Kidney epithelial cell (primary cell): ENCODE results near the gene KCNH6. TPM values are rescaled to one million over a fixed set of nuclear protein-coding genes. Genes with fewer than 3 reads are reported as not detected.

Experiments
- DNase-seq: peaks from one replicate; pipeline ENCODE4 v3.0.0-alpha.2; 2010; ENCODE audit warnings: low read depth
- H3K27me3 ChIP-seq: 2 replicates; pipeline ENCODE4 v1.6.0; 2011; ENCODE audit warnings: low read length; ENCODE audit not compliant: control insufficient read depth, insufficient read depth
- H3K36me3 ChIP-seq: 2 replicates; pipeline ENCODE4 v1.5.1; 2011; ENCODE audit warnings: low read length; ENCODE audit not compliant: control insufficient read depth, insufficient read depth
- H3K4me3 ChIP-seq: 2 replicates; pipeline ENCODE4 v1.5.1; 2011; ENCODE audit warnings: low read depth, mild to moderate bottlenecking, control low read depth, low read length
- total RNA-seq: library from RNA; depleted of rRNA; stranded (reverse); fragments of >200 nt; gene quantifications from 2 replicates; pipeline ENCODE4 v1.2.3, GENCODE V29; 2015
- TF ChIP-seq, protein P1 (sequence below): IDR thresholded peaks from 2 replicates; pipeline ENCODE4 v1.5.1; 2011; ENCODE audit warnings: mild to moderate bottlenecking, moderate library complexity, low read length, control low read depth, inconsistent platforms; ENCODE audit not compliant: insufficient read depth, poor library complexity, severe bottlenecking

Gene KCNH6
- total RNA-seq, 1 donor from 2014 or later = 0.21 TPM

DNA sequence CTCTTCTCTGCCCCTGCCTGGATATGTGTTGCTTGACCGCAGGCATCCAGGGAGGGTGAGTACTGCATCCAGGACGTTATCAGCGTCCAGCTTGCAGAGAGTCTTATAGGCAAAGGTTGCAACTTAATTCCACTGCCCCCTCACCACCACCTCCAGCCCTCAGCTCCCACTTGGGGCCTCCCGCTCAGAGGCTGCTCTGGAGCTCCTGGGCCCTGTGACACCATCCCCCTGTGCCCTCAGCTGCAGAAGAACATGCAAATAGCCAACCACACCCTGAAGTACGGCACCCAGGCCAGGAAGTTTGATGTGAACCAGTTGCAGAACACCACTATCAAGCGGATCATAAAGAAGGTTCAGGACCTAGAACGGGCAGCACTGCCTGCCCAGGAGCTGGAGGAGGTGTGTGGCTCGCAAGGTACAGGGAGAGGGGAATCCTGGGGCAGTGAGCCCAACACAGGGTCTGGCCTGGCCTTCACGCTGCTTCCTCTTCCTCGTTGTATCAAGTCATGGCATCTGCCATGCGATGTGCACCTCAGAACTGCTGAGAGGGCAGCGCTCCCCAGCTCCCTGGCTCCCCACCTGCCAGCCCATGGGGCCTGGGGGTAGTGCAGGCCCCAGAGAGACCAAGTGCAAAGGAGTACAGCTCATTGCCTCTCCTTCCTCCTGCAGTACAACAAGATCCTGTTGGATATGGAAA, 36.7 kb upstream of the KCNH6 start:
- Histone ChIP-seq H3K4me3 (no peak overlapping the region), H3K36me3 (no peaks in the 10 kb centered on the region), H3K27me3 (peaks cover 13% of the 10 kb centered on the region)
- TF ChIP-seq, protein P1, sequence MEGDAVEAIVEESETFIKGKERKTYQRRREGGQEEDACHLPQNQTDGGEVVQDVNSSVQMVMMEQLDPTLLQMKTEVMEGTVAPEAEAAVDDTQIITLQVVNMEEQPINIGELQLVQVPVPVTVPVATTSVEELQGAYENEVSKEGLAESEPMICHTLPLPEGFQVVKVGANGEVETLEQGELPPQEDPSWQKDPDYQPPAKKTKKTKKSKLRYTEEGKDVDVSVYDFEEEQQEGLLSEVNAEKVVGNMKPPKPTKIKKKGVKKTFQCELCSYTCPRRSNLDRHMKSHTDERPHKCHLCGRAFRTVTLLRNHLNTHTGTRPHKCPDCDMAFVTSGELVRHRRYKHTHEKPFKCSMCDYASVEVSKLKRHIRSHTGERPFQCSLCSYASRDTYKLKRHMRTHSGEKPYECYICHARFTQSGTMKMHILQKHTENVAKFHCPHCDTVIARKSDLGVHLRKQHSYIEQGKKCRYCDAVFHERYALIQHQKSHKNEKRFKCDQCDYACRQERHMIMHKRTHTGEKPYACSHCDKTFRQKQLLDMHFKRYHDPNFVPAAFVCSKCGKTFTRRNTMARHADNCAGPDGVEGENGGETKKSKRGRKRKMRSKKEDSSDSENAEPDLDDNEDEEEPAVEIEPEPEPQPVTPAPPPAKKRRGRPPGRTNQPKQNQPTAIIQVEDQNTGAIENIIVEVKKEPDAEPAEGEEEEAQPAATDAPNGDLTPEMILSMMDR = no peak
- DNase-seq = no peak

DNA sequence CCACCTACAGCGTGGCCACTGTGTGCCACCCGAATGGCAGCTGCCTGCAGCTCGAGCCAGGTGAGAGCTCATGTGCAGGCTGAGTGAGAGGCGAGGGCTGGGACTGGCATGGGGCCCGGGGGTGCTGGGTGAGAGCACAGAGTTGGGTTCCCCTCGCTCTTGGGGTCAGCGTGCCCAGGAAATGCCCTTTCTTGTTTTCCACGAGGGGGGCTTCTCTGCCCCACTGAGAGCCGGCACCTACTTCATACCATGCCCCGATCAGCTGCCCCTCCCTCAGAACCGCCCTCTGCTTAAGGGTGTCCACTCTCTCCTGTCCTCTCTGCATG, 36.2 kb upstream of the KCNH6 start:
- DNase-seq = no peak
- TF ChIP-seq, protein P1 = no peak
- Histone ChIP-seq H3K36me3 (no peaks in the 10 kb centered on the region), H3K27me3 (peaks cover 18% of the 10 kb centered on the region), H3K4me3 (no peak overlapping the region)

DNA sequence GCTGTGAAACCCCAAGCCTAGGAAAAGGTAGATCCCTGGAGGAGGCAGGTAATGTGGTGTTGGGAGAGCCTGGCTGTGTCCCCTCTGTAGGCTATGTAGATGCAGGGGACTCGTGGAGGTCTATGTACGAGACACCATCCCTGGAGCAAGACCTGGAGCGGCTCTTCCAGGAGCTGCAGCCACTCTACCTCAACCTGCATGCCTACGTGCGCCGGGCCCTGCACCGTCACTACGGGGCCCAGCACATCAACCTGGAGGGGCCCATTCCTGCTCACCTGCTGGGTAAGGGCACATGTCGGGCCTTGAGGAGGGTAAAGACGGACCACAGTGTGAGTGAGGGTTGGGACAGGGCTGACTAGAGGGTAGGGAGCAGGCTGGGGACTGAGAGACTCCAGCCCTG, 34.3 kb upstream of the KCNH6 start:
- H3K36me3 ChIP-seq = no peaks in the 10 kb centered on the region
- DNase-seq = no peak
- H3K27me3 ChIP-seq = peaks cover 19% of the 10 kb centered on the region
- TF ChIP-seq, protein P1 = no peak
- no peak overlapping the region for H3K4me3 ChIP-seq

DNA sequence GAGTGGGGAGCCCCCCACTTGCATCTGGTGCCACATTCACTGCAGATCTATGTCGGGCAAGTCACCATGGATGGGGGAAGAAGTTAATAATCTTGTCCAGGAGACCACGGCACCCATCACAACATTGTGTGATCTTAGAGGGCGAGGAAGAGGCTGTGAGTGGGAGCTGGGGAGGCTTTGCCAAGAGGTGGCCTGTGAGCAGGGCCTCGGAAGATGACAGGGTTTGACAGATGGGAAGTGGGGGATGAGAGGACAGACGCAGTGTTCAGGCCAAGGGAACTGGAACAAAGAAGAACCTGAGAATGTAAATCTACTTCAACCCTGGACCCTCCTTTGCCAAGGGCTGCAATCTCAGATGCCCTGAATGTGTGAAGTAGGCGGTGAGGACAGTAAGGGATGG, 33.9 kb upstream of the KCNH6 start:
- TF ChIP-seq, protein P1 = no peak
- Histone ChIP-seq H3K36me3 (no peaks in the 10 kb centered on the region), H3K4me3 (no peak overlapping the region), H3K27me3 (peaks cover 19% of the 10 kb centered on the region)
- no peak for DNase-seq

DNA sequence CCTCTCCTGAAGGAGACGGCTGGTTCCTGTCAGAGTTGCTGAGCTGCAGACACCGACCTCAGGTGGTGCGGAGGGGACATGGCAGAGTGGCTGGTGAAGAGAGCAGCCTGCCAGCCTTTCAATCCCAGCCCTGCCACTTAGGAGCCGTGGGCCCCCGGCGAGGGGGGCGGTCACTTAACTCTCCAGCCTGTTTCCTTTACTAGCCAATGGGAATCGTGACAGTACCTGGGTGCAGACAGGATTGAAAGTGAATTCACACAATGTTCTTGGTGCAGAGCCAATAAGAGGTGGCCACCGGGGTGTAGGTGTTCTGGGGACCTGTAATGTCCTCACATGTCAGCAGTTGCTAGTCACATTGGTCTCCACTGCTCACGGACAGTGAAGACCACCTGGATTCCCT, 32.8 kb upstream of the KCNH6 start:
- Histone ChIP-seq H3K27me3 (peaks cover 19% of the 10 kb centered on the region), H3K36me3 (no peaks in the 10 kb centered on the region), H3K4me3 (no peak overlapping the region)
- DNase-seq = no peak
- TF ChIP-seq, protein P1 = peak; percentile 6

DNA sequence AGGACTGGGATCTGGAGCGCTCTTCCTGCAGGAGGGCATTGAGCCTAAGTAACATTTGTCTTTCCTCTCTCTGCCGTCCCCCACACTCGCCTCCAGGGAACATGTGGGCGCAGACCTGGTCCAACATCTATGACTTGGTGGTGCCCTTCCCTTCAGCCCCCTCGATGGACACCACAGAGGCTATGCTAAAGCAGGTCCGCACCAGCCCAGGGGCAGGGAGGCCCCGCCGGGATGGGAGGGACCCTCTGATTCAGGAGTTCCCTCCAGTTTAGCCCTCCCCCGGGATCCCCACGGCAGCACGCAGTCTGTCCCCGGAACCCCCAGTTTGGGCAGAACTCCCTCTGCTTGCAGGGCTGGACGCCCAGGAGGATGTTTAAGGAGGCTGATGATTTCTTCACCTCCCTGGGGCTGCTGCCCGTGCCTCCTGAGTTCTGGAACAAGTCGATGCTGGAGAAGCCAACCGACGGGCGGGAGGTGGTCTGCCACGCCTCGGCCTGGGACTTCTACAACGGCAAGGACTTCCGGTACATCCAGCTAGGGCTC, 32.2 kb upstream of the KCNH6 start:
- no peak overlapping the region for H3K4me3 ChIP-seq
- H3K27me3 ChIP-seq = peaks cover 19% of the 10 kb centered on the region
- TF ChIP-seq, protein P1 = no peak
- no peak for DNase-seq
- no peaks in the 10 kb centered on the region for H3K36me3 ChIP-seq
